Natural killer cell treated with Interleukin-12 subunit alpha and Interleukin-12 subunit beta and Interleukin-15 and Interleukin-18, amount 100 ng/mL, for 72 hours (primary cell): ENCODE results near the gene ENTHD1. TPM values are rescaled to one million over a fixed set of nuclear protein-coding genes. Genes with fewer than 3 reads are reported as not detected.

ENCODE experiments used
- ATAC-seq, 2 donors: fragments of 150-1000 bp; cut with Tn5 transposase in 1 of 2; sonication (Bioruptor Pico), chemical (Tn5 transposase) in 1 of 2; 2 replicates each; pipeline ENCODE4 v1.10.0; 2021
- DNase-seq: peaks from one replicate; pipeline ENCODE4 v3.0.0; 2022; ENCODE audit warnings: low spot score
- H3K27ac Mint-ChIP-seq, 2 donors: 1 replicate in 1 of 2; 2 replicates in 1 of 2; pipeline ENCODE4 v1.8.0; 2022; ENCODE audit warnings: mixed read lengths in 2 of 2, mild to moderate bottlenecking in 1 of 2, moderate library complexity in 1 of 2
- H3K27me3 Mint-ChIP-seq, 2 donors: 1 replicate in 1 of 2; 2 replicates in 1 of 2; pipeline ENCODE4 v1.8.0; 2022; ENCODE audit warnings: mixed read lengths in 2 of 2
- H3K36me3 Mint-ChIP-seq: one replicate; pipeline ENCODE4 v1.8.0; 2022; ENCODE audit warnings: mixed read lengths
- H3K4me1 Mint-ChIP-seq, 2 donors: 1 replicate in 1 of 2; 2 replicates in 1 of 2; pipeline ENCODE4 v1.8.0; 2022; ENCODE audit warnings: low read depth in 2 of 2, mixed read lengths in 2 of 2, mild to moderate bottlenecking in 1 of 2
- H3K4me3 Mint-ChIP-seq: one replicate; pipeline ENCODE4 v1.8.0; 2022; ENCODE audit warnings: mixed read lengths
- H3K9me3 Mint-ChIP-seq: 2 replicates; pipeline ENCODE4 v1.8.0; 2022; ENCODE audit warnings: mixed read lengths
- total RNA-seq, 2 donors: library from RNA; stranded (reverse); gene quantifications; one replicate each; pipeline ENCODE4 v1.2.3, GENCODE V29; 2022

ENTHD1 gene
- total RNA-seq, 2 donors from 2014 or later = not detected

DNA sequence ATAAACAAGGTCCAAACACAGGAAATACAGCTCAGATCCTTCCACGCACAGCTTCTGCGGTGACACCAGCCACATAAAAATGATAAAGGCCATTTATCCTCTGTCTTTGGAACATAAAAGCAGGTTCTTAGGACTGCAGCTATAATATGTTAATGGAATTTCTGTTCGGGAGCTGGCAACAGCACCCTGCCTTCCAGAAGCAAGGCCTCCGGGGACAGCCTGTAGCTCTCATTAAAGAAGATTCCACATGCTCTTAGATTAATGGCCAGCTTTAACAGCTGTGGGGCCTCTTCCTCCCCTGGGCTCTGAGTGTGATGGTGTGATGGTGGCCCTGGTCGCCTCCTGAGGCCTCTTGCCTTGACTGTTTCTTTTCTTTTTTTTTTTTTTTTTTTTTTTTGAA lies 185.7 kb downstream of the ENTHD1 start:
- peaks cover 10% of the 10 kb centered on the region in 2 donors for H3K27me3 Mint-ChIP-seq
- no peak for ATAC-seq
- no peak for DNase-seq
- peaks cover 0 to 3% of the 10 kb centered on the region in 2 donors for H3K4me1 Mint-ChIP-seq
- no peak overlapping the region for H3K4me3 Mint-ChIP-seq
- H3K36me3 Mint-ChIP-seq = no peaks in the 10 kb centered on the region
- no peak overlapping the region for H3K27ac Mint-ChIP-seq
- no peaks in the 10 kb centered on the region for H3K9me3 Mint-ChIP-seq

DNA sequence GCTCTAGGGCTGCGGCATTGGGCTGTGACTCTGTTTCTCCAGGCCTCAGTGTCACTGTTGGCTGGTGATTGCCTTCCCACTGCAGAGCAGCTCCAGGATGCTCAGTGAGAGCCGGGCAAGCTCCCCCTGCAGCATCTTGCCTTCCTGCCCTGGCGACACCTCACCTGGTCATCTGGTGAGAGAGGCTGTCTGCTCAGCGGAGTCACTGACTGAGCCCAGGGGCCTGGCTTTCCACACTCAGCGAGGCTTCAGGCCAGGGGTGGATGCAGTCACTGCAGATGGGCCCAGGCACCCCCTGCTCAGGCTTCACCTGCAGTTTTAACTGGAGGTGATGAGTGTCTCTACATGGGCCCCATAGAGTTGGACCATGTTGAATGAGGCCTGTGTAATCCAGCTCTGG lies 186.2 kb downstream of the ENTHD1 start:
- Mint-ChIP-seq H3K36me3 (no peaks in the 10 kb centered on the region), H3K4me1 (peaks cover 0 to 3% of the 10 kb centered on the region in 2 donors)
- DNase-seq = no peak

DNA sequence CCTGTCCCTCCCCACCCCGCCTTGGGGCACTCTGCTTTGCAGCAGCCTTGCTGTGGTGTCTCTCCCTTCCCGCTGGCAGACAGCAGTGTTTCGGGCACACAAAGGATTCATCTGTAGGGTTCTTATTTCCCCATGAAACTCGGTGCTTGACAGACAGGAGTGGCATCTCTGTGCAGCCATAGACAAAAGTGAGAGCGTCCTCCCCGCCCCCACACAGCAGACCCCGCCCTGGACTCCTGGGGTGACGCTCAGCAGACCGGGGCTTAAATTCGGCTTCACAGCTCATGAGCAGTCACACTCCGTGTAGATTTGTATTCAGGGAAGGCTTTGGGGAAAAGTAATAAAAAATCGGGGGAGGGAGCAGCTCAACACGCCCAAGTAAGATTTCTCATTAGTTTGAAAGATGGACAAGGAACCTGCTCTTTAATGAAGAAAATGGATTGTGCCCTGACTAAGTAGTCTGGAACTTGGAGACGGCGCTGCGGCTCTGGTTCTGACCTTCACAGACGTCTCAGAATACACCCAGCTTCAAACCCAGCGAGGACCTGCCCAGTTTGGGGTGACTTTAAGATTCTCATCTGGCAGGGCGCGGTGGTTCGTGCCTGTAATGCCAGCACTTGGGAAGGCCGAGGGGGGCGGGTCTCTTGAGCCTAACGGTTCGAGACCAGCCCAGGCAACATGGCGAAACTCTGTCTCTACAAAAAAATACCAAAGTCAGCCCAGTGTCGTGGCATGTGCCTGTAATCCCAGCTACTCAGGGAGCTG lies 187.0 kb downstream of the ENTHD1 start:
- Mint-ChIP-seq H3K27me3 (peaks cover 10% of the 10 kb centered on the region in 2 donors), H3K36me3 (no peaks in the 10 kb centered on the region), H3K9me3 (no peaks in the 10 kb centered on the region), H3K4me3 (no peak overlapping the region), H3K4me1 (no peaks in the 10 kb centered on the region), H3K27ac (no peak overlapping the region)
- no peak for DNase-seq
- no peak for ATAC-seq

More for the DNA sequence above, 186.2 kb downstream of the ENTHD1 start:
- Mint-ChIP-seq H3K27me3 (peaks cover 10% of the 10 kb centered on the region in 2 donors), H3K9me3 (no peaks in the 10 kb centered on the region), H3K4me3 (no peak overlapping the region), H3K27ac (no peak overlapping the region)
- ATAC-seq = no peak

DNA sequence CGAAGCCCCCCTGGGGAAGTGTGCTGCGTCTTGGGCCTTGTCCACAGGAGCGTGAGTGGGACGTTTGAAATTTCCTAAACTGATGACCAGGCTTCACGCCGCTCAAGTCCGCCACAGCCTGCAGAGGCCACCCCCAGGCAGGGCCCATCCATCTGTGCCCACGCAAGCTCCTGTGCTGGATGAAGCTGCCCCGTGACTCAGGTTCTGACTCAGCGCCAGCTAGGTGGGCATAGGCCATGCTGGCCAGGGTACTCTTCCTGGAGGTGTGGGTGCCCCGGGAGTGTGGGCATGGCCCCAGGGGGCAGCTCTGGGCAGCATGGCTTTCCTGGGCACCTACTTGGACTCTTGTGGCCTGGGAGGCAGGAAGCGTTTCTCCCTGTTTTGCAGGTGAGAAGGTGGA lies 188.2 kb downstream of the ENTHD1 start:
- Mint-ChIP-seq H3K4me3 (no peak overlapping the region), H3K27ac (no peak overlapping the region), H3K36me3 (no peaks in the 10 kb centered on the region), H3K27me3 (peaks cover 2 to 6% of the 10 kb centered on the region in 2 donors), H3K4me1 (no peaks in the 10 kb centered on the region), H3K9me3 (no peaks in the 10 kb centered on the region)
- DNase-seq = no peak
- no peak for ATAC-seq

DNA sequence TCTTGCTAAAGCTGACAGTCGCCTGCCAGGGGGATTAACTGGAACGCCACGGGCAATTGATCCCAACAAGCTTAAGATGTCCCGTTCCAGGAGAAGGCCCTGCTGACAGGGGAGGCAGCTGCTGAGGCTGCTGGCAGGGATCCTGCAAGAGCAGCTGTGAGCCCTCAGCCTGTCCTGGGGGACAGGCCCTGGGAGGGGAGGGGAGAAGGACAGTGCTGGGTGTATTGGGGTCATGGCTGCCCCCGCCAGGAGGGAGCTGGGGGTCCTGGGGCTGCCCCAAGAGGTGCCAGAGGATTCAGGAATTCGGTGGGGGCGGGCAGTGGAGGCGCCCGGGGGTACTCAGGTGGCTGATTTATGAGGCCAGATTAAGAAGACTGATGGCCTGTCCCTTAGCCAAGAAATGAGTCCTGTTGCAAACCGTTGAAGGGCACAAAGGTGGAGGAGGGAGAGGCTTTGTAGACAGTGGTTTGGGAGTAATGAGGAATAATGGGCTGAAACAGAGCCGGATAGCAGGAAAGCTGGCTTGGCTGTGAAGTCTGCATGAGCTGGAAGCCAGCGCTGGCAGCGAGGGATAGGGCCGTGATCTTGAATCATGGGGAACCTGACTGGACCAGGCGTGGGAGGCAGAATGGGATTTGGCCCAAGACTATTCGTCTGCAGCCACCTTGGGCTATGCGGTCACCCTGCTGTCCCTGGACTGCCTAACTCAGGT lies 189.5 kb downstream of the ENTHD1 start:
- no peaks in the 10 kb centered on the region for H3K36me3 Mint-ChIP-seq
- no peaks in the 10 kb centered on the region for H3K4me1 Mint-ChIP-seq
- H3K9me3 Mint-ChIP-seq = no peaks in the 10 kb centered on the region
- DNase-seq (no peak), ATAC-seq (no peak)
- no peak overlapping the region for H3K4me3 Mint-ChIP-seq
- H3K27ac Mint-ChIP-seq = no peak overlapping the region
- peaks cover 0 to 4% of the 10 kb centered on the region in 2 donors for H3K27me3 Mint-ChIP-seq

DNA sequence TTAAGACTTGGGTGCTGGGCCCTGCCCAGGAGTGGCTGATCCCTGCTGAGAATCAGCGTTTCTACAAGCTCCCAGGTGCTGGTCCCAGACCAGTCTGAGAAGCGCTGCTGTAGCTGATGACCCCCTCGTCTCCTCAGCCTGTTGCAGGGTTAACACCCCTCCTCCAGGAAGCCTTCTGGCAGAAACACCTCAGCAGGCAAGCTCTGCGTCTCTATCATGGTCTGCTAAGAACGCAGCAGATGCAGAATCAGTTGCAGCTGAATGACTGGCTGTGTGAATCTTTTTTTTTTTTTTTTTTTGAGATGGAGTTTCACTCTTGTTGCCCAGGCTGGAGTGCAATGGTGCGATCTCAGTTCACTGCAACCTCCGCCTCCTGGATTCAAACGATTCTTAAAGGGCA lies 190.5 kb downstream of the ENTHD1 start:
- no peaks in the 10 kb centered on the region for H3K4me1 Mint-ChIP-seq
- H3K9me3 Mint-ChIP-seq = no peaks in the 10 kb centered on the region
- no peak overlapping the region for H3K27ac Mint-ChIP-seq
- no peaks in the 10 kb centered on the region for H3K36me3 Mint-ChIP-seq
- H3K4me3 Mint-ChIP-seq = no peak overlapping the region
- ATAC-seq = no peak
- no peaks in the 10 kb centered on the region for H3K27me3 Mint-ChIP-seq
- DNase-seq = no peak

DNA sequence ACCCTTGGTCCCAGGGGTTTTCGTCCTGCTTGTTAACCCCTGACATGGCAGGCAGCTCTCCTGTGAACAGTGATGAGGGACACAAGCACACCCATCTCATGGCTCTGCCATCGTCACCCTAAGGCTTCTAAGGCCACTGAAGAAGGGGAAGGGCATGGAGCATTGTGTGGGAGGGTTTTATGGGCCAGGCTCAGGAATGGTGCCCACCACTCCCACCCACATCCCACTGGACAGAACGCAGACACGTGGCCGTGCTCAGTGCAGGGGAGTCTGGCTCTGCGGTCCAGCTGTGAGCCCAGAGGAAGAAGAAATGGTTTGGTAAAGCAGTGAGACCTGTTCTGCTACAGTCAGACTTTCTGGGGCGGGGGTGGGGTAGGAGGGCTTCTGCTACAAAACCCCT lies 193.0 kb downstream of the ENTHD1 start:
- H3K4me3 Mint-ChIP-seq = no peak overlapping the region
- H3K9me3 Mint-ChIP-seq = no peaks in the 10 kb centered on the region
- H3K36me3 Mint-ChIP-seq = no peaks in the 10 kb centered on the region
- H3K27me3 Mint-ChIP-seq = no peaks in the 10 kb centered on the region
- no peak overlapping the region for H3K27ac Mint-ChIP-seq
- DNase-seq (no peak), ATAC-seq (no peak)
- no peaks in the 10 kb centered on the region for H3K4me1 Mint-ChIP-seq

DNA sequence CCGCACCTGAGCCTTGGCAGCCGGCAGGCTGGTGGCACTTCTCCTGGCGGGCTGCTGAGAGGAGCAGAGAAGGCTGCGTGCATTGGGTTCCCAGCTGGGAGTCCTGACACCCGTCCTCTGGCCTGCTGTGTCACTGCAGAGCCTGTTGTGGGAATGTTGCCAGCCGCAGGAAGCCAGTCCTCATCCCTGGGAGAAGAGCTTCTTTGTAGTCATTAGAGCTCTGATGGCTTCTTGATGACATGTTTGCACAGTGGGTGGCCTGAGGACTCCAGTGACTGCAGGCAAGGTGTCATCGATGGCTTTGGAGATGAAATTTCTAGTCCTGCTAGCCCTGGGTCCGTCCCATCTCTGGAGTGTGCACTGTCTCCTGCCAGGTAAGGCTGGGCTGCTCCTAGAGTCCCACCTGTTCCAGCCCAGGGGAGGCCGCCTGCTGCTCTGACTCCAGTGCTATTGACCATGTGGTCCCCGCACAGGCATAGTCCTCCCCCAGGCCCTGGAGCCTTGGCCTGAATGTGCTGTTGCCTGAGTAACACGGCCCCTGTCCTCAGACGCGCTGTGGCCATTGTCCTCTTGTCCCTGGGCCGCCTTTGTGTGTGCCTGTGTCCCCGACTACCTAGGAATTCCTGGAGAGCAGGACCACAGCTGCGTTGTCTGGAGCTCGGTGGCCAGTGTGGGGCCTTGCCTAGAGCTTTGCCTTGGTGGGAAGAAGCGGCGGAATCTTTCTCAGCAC lies 193.8 kb downstream of the ENTHD1 start:
- H3K27me3 Mint-ChIP-seq = peaks cover 0 to 1% of the 10 kb centered on the region in 2 donors
- H3K36me3 Mint-ChIP-seq = no peaks in the 10 kb centered on the region
- ATAC-seq (no peak), DNase-seq (no peak)
- H3K4me1 Mint-ChIP-seq = no peaks in the 10 kb centered on the region
- no peak overlapping the region for H3K27ac Mint-ChIP-seq
- no peaks in the 10 kb centered on the region for H3K9me3 Mint-ChIP-seq
- H3K4me3 Mint-ChIP-seq = no peak overlapping the region

DNA sequence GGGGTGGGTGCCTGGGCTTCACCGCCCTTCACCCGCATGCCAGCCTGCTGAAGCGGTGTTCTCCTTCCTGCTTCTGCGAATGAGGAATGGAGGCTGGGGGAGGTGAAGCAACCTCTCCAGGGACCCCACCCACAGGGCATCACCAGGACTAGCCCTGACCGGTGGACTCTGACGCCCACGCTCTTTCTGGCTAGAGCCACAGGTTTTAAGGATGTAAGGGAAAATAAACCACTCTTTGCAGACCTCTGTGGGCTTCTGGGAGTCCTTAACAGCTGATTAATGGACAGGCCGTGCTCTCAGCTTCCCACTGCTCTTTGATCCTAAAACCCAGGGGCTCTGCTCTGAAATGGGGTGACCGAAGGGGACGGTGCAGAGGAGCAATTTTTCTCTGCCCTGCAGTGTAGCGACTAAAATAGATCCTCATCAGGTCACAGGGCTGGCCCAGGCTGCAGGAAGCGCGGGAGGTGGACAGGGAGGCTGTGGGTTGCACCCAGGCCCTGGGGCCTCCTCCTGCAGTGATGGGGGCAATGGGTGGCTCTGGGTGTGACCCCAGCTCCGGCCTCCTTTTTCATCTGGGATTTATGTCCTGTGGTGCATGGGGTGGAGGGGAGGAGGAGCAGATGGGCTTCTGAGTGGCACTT lies 195.7 kb downstream of the ENTHD1 start:
- Mint-ChIP-seq H3K27ac (no peak overlapping the region), H3K27me3 (peaks cover 5 to 10% of the 10 kb centered on the region in 2 donors), H3K4me1 (no peaks in the 10 kb centered on the region), H3K4me3 (no peak overlapping the region), H3K9me3 (no peaks in the 10 kb centered on the region), H3K36me3 (no peaks in the 10 kb centered on the region)
- DNase-seq = no peak
- no peak for ATAC-seq

DNA sequence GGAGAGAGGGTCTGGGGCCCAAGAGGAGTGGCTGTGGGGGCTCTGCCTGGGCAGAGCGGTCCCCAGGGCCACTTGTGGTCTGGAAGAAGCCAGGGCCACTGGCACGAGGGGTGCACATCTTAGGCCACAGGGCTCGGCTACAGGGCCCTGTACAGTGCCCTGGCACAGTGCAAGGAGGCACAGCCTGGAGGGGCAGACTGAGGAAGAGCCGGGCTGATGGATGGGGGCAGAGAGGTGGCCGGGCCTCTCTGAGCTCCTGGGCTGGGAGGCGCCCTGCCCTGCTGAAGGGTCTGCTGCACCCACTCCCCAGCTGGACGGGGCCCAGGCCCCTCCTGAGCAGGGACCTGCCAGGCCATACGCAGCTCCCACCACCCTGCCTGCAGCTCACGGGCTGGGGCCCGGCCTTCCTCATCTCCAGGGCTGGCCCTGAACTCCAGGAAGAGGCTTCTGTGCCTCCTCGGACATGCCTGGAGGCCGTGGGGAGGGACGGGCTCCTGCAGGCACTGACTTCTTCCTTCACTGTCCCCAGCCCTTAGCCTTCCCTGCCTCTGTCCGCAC lies 199.5 kb downstream of the ENTHD1 start:
- DNase-seq = no peak
- H3K27me3 Mint-ChIP-seq = peaks cover 10 to 15% of the 10 kb centered on the region in 2 donors
- H3K9me3 Mint-ChIP-seq = no peaks in the 10 kb centered on the region
- H3K36me3 Mint-ChIP-seq = no peaks in the 10 kb centered on the region
- peak; percentile 21 to 37 for ATAC-seq
- H3K4me3 Mint-ChIP-seq = no peak overlapping the region
- no peaks in the 10 kb centered on the region for H3K4me1 Mint-ChIP-seq
- H3K27ac Mint-ChIP-seq = no peak overlapping the region

Other genes with a start within 250 kb of the ENTHD1 start
- gene GRAP2, start 7.3 kb upstream of the ENTHD1 start, total RNA-seq = 10 to 100 TPM; 13.2 to 36.4 TPM
- gene TMA7B, start 66.6 kb upstream of the ENTHD1 start, total RNA-seq = 1 to 10 TPM in 1 of 2 donors, under 1 TPM in 1; 0.86 to 2.8 TPM
- gene FAM83F, start 101.2 kb upstream of the ENTHD1 start, total RNA-seq = under 1 TPM in 1 of 2 donors, not detected in 1; 0.39 TPM